ENCODE measurements around the gene DCLK1.
"Not testable (repeated sequence)": the region's sequence is repeated elsewhere in the genome, so short reads cannot be mapped to it uniquely, and the experiment has no call there.

Gene DCLK1

DNA sequence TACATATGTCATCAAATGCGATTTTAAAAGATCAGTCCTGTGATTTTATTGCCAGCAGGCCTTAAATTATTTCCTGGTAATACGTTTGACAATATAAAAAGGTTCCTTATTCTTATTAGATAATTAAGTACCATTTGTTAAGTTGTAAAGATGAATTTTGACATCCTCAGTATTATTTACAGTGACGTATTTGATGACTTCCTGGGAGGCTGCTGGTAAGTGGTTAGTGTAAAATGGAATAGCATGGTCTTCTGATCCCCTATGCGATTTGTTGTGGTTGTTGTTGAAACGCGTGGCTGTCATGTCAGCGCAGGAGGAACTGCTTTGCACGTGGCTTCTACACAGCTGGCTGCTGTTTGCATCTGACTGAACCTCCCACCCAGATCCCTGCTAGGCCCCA is 99.7 kb downstream of the DCLK1 start:
- no peak for DNase-seq

DNA sequence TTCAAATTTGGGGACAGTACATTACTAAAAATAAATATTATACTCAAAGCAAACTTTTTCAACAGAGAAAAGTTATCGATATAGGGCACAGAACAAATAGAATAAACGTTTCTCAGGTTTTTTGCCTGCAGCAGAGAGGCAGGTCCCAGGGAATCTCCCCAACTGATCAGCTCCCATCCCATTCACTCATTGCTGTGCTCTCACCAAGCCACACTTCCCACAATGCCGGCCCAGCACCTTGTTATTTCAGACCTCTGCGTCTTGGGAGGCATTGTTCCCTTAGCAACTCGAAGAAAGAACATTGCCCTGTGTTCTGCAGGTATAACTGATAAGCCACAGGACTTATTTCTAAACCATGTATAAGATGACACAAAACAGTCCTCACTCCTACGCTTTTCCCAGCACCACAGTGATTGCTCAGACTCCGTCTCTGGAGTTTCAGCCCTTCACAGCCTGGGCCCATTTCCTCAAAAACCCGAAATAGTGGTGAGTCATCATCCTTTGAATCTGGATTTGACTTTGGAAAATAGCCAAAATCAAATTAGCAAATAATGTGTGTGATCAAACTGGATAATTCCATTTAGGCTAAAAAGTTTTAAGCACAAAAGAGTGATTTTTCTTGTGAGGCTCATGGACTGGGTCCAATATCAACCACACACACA is 100.4 kb downstream of the DCLK1 start:
- DNase-seq, result no peak

DNA sequence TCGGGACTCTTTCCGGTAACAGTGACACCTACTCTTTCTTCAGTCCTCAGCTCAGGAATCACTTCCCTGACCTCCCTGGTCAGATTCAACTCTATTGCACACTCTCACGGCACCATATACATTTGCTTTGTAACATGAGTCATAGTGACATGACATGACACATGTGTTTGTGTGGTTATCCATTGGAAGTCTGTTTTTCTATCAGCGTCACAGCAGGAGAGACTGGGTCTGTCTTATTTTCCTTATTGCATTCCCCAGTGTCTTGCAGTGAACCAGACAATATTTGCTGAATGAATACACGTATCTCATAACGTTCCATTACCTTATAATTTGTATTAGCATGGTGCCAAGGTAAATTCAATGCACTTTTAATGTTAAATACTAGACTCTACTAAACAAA is 102.0 kb downstream of the DCLK1 start:
- DNase-seq, result no peak

DNA sequence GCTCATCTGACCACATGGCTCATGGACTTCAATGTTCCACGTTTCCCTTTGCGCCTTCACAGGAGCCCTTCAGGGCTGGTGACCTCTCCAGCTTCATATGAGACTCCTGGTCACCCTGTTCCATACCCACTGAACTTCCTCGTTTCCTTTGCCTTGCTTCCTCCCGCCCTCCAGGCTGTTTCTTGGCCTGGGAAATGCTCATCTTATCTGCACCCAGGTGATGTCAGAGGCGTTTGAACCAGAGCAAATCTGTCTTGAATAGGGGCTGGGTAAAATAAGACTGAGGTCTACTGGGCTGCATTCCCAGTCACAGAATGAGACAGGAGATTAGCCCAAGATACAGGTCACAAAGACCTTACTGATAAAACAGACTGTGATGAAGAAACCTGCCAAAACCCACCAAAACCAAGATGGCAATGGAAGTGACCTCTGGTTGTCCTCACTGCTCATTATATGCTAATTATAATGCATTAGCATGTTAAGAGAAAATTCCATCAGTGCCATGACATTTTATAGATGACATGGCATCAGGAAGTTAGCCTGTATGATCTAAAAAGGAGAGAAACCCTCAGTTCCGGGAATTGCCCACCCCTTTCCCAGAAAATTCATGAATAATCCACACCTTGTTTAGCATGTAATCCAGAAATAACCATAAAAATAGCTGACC is 102.7 kb downstream of the DCLK1 start:
- no peak for DNase-seq

DNA sequence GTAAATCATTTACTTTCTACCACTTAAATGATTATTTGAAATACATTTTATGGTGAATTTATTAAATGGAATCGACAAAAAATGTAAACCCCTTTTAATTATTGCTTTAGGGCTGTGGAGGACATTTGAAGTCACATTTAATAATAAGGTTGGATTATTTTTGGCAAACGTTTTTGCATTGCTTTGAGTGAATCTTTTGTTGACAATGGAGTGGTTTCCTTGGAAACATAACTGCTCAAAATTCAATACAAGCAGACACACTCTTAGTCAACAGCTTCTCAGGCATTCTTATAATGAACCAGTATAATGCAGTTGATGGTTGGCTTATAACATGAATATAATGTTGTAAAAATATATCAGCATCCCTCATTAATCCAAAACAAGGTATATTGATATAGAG is 104.7 kb downstream of the DCLK1 start:
- no peak for DNase-seq

DNA sequence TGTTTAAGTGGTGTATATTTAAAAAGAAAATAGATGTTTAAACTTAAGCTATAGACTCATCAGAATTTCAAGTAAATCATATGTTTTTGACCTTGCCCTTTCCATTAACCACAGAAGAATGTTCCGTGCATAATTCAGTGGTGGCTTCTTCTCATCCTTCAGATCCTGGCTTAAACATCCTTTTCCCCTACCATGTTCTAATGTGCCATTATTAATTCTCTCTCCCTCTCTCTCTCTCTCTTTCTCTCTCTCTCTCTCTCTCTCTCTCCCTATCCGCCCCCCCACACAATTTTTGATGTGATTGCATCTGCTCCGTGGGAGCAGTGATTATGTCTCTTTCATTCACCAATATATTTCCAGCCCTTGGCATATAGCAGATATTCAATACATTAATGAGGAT is 116.4 kb downstream of the DCLK1 start:
- no peak for DNase-seq

DNA sequence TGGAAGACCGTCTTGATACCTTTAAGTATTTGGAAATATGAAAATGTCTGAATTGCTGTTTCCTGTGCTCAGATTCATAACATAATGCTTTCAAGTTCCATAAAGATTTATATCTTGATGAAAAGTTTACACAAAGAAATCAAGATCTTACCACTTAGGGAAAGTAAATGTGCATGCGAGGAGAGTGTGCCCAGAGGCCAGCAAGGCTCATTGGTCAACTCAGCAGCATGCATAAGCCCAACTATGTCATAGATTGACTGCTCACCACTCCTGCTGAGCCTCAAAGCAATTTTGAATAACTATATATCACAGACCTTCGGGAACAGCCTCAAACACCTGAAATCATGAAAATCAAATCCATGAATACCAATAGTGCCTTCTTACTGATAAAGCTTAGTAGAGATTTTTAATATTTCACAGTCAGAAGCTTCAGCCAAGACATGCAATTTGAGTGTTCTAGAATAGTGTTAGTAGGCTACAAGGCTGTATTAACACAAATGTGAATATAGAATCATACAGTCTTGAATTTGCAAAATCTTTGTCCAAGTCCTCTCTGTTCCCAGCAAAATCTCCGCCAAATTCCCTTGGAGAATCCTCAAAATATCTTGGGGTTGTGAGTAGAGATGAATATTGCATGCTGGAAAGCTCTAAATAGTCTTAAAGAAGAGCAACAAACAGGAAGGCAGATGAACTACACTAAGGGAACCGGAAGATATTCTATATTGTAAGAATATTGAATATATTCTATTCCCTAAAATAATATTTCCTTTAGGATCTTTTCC is 124.1 kb downstream of the DCLK1 start:
- DNase-seq, result no peak

DNA sequence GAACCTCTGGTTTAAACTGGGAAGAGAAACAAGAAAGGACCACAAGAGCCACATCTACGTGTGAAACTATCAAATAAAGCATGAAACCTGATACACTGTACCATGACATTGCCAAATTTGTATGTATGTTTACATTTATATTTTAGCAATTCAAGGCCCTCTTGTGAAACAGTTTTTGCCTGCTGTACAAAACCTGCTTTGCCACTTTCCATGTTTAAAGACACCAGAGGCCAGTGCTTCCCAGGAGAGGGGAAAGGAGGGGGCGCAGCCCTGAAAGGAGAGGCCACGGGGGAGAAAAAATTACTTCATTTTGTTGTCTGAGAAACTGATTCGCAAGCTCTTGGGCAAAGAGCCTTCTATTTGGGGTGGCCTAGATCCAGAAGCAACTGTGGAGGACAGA is 124.8 kb downstream of the DCLK1 start:
- no peak for DNase-seq

DNA sequence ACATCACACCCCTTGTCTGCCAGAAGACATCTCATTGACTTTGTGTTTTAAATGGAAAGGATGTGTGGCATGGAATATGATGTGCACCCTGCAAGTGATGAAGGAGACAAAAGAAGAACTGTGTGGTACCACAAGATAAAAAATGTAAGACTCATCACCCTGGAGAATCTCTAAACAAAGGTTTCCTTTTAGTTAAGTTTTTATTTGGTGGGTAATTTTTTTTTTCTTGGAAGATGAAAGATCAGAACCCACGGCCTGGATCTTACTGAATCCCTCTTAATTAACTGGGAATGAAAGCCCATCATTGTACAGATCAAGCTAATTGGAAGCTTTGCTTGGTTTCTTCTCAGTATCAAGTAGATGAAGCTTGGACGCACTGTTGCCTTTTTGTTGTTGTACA is 129.6 kb downstream of the DCLK1 start:
- no peak for DNase-seq

DNA sequence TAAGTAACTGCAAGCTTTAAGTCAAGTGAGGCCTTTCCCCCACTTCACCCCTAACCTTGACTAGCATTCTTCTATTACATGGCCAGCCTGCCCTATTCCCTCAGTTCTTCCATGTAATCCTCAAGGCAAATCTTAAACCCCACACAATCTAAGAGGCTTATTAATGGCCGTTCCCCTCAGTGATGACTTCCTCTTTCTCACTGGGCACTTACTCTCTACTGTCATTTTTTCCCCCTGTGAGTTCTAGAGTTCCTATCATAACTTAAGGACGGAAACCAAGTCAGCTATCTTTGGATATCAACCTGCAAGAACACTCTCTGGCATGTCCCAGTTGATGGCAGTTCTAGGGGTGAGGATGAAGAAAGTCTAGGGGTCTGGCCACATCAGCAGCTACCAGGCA is 131.2 kb downstream of the DCLK1 start:
- no peak for DNase-seq

DNA sequence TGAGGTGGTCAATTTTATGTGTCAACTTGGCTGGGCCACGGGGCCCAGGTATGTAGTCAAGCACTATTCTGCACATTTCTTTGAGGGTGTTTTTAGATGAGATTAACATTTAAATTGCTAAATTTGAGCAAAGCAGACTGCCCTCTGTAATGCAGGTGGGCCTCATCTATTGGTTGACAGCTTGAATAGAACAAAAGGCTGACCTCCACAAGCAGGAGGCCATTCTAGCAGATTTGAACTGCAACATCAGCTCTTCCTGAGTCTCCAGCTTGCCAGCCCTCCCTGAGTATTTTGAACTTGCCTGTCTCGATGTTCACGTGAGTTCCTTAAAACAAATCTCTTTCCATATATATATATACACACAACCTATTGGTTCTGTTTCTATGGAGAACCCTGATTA is 134.8 kb downstream of the DCLK1 start:
- DNase-seq, result no peak

DNA sequence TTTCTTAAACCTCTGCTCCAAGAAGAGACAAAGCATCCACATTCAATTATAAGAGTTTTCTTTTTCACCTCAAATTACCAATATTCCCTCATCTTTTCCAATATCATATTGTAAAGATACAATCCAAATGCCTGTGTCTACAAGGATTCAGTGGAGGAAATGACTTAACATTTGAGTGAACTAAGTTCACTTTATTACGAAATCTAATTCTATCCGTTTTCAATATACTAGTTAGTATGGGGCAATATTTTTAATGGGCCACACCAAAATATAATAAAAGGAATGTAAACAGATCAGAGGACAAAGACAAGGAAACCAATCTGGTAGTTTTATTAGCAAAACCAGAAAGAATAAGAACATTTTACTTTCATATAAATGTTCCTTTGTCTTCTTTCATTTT is 136.0 kb downstream of the DCLK1 start:
- no peak for DNase-seq

DNA sequence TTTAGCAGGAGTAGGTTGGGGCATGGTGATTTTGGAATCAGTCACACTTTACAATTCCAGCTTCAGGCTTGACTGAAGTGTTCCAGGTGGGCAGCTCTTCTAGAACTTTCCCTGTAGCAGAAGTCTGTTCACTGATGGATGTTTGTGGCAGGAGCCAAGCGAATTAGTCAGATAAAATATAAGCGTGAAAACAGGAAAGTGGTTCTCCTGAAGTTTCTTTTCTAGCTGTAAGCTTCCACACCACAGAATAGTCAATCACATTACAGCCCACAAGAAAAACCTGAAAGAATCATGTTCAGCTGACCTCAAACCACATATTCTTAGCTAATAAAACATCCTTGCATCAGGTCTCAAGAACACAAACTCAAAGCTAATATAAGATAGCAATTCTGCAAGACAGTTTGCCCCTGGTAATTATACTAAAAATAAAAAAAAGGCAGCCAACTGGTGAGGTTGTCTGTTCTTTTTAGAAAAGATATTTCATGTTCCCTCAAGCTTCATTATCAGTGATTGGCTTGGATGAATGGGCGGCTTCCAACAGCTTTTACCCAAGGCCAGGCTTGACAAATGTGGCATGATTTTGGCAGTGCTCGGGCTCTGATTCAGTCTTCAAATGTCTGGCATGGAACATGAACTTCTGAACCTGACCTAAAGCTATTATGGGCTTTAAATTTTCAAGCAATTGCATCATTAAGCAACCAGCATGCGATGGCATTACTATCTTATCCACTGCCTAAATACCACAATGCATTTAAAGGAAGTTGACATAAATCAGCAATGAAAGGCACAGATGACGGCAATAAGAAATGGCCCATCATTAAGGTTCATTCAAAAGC is 136.8 kb downstream of the DCLK1 start:
- DNase-seq, result peak; percentile 21

DNA sequence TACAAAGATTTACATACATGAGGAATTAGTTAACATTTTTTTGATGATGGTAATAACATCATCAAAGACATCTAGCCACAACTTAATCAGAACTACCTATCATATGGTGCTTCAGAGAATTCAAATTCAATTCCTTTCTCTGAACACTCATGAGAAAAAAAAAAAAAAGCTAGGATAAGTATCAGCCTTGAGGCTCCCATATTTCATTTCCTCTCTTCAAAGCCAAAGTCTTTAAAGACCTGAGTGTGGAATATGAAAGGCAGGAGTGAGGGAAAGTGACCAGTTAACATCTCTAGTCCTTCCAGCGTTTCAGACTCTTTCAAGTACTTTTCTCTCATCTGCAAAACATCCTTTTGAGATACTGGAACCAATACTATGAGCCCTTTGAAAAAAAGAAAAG is 137.5 kb downstream of the DCLK1 start:
- no peak for DNase-seq

DNA sequence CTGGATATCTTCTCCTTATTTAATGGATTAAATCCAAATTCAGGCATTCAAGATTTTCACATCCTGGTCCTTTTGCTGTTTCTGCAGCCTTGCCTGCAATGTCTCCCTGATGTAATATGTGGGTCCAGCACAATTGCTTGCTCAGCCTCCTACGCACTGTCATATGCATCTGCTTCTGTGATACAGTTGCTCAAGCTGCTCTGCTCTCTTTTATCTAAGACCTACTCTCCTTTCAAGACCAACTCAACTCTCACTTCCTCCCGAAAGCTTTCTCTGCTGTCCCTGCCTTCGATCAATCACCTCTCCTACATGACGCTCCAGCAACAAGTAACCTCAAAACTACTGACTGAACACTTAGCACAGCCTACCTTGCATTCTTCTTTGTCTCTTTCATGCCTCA is 138.2 kb downstream of the DCLK1 start:
- DNase-seq, result no peak

DNA sequence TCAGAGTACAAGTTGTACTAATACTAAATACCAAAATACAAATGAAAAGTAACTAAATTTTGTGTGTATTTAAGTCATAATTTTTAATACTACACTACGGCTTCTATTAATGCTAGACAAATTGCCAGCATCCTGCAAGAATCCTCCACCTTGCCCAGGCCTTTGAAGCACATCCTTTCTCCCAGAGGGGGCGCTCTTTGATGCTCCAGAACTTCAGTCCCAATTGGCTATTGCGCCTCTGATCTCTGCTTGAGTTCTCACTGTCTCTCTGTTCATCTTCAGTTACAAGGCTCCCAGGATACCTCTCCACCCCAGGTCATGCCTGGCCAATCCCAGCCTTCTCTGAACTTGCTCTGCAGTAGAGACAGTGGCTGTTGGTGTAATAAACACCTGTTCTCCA is 141.0 kb downstream of the DCLK1 start:
- DNase-seq, result no peak

DNA sequence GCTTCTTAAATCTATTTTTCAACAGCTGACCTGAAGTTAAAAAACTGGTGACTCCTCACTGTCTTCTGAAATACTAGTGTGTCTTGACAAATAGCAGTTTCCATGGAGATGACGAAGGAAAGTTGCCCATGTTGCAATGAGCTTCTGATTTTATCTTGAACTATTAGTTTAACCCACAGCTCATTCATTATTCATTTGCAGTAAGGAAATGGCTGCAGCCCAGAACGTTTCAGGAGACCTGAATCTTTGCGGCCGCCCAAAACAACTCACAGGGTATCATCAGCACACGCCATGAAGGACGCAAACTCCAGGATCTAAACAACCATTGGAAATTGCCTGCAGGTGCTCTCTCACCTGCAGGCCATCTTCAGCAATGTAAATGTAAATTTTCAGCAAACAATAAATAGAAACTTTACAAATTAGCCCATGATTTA is 142.5 kb downstream of the DCLK1 start:
- DNase-seq, result peak; percentile 35

DNA sequence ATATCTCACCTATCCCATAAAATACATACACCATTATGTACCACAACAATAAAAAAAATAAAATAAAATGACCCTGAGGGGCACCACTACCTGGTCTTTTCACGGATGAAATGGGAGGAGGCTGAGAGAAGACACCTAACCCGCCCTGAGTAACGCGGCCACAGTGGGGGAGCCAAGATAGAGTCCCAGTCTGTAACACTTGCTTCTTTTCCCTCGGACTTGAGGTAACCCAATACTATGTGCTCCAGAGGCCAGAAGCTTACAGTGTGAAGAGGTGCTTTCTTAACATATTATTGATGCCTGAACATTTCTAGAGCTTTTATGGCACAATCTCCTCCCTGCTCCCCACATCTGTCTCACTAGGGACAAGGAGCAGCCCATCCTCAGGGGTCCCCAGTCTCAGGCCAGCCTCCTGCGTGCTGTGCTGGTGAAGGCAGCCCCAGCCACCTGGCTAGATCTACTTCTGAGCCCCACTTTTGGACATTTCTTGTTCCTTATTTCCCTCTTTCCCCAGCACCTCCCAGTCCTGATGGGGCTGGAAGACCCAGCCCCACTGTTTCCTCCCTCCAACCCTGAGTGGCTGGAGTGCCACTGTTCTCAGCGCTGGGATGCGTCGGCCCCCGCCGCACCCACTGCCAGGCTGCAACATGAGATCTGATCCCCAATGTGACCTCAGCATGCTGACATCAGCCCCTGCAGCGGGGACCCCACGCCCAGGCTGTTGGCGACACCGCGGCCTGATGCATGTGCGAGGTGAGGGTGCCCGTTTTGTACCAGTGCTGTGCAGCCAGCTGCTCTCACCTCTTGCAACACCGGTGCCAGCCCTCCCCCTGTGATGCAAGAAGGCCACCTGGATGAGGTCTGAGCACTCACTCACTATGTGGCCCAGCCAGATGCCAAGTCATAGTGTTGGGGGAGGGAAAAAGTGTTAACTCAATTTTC is 143.3 kb downstream of the DCLK1 start:
- no peak for DNase-seq

DNA sequence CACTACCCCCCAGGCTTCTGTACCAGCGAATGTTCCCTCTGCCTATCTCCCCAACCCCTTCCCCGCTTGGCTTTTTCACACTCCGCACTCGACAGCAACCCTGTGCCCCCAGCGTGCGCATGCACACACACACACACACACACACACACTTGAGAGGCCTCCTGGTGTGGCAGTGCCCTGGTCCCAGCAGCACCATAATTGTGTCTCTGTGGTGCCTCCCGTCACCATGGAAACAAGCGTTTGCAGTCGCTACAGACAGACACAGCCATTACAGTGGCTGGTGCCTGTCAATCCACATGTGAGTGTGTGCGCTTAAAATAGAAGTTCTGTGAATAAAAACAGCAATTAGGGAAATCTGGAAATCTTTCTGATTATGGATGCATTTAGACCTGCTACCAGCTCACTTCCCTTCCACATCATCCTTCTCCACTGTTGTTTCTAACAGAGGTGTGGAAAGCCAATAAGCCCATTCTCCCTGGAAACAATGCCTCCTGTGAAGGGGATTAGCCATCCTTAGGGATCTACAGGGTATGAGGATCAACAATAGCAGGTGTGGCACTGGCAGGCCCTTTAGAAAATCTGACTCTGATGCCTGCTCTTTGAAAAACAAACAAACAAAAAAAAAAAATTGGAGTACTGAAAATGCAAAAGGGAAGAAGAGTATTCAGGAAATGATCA is 146.3 kb downstream of the DCLK1 start:
- DNase-seq, result no peak

DNA sequence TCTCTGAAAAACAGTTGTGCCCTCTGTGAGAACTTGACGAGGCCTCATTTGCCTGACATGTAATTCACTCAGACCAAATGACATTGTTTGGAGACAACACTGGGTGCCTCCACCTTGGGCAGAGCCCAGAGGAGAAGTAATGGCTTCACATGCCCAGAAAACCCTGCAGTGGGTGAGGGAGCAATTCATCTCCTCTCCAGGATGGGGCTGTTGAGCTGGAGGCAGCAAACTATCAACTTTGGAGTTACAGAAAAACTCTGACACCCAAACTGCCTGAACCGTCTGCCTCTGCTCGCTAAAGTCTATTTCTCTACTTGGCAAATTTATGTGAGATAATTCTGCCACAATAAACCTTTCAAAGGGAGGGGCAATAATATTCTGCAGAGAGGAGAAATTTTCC is 146.9 kb downstream of the DCLK1 start:
- no peak for DNase-seq

DNA sequence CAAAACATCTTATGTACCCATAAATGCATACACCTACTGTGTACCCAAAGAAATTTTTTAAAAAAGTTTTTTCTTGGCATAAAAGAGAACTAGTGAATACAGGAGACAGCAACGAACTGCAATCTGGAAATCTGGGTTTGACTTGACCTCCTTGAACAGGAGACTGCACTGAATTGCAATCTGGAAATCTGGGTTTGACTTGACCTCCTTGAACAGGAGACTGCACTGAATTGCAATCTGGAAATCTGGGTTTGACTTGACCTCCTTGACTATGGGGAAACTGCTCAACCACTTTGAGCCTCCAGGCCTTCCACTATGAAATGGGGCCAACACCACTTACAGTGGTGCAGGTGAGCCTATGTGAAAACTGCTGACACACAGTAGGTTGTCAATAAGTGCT is 147.5 kb downstream of the DCLK1 start:
- not testable (repeated sequence) for DNase-seq

DNA sequence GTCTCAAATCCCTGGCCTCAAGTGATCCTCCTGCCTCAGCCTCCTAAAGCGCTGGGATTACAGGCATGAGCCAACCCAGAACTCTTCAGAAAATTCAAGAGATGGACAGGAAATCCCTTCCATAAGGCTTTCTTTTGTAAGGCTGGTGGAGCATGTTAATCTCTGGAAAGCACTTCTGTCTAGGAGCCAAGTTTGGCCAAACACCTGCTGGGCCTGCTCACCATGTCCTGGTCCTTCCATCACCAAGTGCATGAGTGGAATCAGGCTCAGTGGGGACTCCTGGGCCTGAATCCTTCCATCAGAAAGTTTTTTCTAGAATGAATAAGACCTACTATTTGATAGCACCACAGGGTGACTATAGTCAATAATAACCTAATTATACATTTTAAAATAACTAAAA is 148.0 kb downstream of the DCLK1 start:
- no peak for DNase-seq

All from hematopoietic multipotent progenitor cell treated with erythropoietin and hydrocortisone succinate and interleukin-3 and kit ligand, for 4 days (in vitro differentiated cells).